GM18519 (cell line): ENCODE measurements around the gene SH3PXD2A.

Source experiments
- ATAC-seq: cut with Tn5 transposase; IDR thresholded peaks from one replicate; pipeline ENCODE4 v1.9.1; 2021; ENCODE audit warnings: mild to moderate bottlenecking, moderate library complexity; ENCODE audit not compliant: unreplicated experiment, low FRiP score

The SH3PXD2A gene

DNA sequence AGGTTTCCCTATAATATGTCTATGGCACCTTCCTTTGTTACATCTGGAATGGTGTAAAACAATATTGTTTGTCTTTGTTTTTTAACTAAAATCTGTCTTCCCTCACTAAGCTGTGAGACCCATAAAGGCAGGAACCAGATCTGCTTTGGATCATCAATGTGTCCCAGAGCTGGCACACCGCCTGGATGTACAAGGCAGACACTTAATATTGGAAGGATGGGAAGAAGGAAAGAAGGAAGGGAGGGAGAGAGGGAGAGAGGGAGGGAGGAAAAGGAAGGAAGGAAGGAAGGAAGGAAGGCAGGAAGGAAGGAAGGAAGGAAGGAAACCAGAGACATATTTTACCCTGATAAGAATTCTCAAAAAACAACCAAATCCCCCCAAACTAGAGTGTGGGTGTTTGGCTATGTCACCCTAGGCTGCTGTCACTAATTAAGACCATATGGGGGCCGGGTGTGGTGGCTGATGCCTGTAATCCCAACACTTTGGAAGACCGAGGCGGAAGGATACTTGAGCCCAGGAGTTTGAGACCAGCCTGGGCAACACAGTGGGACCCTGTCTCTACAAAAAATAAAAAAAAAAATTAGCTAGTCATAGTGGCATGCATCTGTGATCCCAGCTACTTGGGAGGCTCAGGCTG, 59.6 kb downstream of the SH3PXD2A start:
- ATAC-seq: no peak

DNA sequence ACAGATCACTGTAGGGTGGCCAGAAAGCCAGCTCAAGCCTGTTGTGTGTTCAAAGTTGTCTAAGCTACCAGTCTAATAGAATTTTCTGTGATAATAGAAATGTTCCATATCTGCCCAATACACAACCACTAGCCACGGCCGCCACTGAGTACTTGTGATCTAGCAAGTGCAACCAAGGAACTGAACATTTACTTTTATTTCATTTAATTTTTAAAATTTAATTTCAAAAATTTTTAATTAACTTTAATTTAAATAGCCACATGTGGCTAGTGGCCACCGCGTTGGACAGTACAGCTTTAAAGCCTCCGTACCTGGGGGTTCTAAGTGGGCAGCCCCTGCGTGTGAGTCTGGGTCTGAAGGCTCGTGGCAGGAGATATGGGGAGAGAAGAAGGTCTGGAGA, 60.4 kb downstream of the SH3PXD2A start:
- no peak for ATAC-seq

DNA sequence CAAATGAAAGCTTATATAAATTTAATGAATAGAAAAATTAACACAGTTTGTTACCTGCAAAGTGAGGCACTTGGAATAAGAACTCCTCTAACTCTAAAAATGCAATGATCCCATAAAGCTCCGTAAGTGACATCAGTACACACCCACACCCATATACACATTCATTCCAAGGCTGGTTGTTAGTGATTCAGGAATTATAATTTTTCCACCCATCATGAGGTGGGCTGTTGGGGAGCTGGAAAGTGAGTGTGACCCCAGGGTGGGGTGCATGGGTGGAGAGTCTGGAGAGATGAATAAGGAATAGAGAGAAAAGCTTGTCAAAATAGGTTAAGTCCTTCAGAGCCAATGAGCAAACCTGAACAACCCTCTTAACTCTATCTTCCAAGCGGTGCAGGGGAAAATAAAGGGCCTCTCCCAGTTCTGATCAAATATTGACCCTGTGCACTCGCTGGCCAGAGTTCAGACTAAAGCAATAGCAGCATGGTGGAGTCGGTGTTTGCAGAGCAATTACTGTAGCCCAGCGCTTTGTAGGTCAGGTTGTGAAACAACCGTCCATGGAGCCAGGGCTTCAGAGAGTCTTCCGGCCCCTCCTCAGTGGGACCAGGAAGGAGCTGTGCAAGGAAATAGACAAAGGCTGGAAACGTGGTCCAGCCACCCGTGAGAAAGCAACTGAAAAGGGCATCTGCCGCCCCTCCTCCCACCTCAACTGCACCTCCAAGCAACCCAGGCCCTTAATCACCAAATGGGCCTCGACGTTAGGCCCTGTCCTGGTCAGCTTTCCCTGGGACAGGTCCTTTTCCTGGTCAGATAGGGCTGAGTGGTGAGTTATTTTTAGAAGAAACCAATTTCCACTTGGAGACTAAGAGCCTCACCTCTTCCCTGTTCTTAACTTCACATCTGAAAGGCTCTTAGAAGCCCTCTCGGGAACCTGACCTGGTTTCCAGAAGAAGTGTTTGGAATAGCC, 61.2 kb downstream of the SH3PXD2A start:
- no peak for ATAC-seq

DNA sequence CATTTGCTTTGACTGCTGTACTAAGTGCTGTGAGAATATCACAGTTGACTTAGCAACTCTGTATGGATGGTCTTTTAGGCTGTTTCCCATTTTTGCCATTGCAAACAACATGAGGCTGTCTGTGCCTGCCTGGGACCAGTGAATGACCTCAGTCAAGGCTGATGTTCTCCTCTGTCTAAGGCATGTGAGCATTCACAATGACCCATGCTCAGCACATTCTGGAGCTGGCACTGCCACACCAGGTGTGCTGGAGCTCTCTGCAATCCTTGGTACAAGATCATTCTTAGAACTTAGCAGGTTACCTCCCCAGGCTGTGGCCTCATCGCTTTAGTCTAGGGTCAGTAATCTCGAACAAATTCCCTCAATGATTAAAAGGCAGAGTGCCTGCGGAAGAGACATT, 61.9 kb downstream of the SH3PXD2A start:
- no peak for ATAC-seq

DNA sequence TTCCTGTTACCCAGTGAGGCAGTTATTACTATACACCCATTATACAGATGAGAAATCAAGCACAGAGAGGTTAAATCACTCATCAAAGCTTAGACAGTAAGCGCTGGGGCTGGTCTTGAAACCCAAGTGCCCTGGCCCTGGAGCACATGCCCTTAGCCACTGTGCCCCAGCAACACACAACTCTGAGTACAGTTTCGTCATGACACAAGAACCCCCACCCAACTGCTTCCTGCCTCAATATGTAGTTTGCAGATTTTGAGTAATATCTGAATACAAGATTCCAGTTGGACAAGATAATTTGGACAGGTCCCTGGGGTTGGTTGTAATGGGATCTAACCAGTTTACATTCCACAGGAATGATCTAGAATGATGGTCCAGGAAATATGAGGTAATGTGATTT, 62.8 kb downstream of the SH3PXD2A start:
- ATAC-seq: no peak

DNA sequence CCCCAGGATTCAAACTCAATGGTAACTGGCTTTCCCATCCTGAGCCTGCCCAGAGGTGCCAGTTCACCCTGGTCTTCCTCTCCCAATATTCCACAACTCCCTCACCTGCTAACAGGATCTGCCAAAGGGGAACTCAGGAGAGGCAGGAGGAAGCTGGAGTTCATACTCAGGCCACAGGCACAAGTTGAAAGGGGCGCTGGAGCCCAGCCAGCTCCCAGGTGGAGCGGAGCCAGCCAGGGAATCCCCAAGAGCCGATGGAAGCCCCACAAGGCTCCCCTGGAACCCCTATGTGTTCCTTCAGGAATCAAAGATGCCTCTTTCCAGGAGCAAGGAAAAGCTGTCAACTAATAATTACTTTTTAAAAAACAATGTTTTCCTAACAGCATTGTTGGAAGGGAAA, 63.5 kb downstream of the SH3PXD2A start:
- no peak for ATAC-seq

DNA sequence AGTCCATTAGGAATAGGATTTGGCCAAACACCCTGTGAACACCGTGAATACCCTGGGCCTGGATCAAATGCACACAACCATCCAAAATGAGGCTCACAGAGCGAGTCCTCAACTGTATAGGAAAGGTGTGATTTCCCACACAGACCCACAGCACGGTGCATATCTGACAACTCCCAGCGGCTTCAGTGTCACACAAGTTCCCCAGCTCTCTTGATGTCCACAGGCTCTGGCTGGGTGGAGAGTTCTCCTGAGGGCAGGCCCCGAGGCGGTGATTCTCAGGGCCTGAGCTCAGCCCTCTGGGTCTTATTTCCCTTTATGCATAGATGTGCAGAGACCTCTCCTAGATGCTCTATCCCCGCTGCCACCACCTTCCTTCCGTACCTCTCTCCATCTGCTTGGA, 64.1 kb downstream of the SH3PXD2A start:
- ATAC-seq: no peak

DNA sequence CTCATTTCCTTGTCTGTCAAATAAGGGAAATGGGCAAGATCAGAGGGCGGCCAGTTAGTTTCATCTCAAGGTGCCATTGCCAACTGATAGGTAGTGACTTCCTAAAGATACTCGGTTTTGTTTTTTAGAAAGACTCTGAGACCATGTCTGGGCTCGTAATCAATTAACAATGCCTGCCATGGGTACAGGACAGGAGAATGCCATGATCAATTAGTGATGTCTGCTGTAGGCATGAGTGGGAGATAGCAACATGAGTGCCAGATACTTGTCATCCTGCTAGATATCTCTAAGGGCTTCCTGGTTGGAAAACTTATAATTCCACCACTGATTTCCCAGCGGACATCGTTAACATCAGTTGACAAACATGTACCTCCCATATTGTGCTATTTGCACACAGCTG, 64.8 kb downstream of the SH3PXD2A start:
- no peak for ATAC-seq

DNA sequence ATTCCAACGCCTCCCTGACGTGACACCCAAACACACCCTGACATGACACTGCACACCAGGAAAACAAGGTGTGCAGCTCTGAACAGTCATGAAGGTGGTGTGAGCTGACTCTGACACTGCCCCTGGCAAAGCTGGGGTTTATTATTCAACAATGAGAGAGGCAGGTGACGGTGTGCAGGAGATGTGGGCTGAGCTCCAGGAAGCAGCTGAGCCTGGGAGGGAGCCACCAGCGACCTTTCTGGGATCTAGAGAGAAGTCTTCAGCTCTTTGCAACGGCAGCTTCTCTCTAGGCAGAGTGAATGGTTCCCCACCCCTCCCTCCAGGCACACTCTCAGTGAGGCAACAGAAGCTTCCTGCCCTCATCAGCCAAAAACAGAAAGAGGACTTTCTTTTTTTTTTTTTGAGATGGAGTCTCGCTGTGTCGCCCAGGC, 65.6 kb downstream of the SH3PXD2A start:
- no peak for ATAC-seq

DNA sequence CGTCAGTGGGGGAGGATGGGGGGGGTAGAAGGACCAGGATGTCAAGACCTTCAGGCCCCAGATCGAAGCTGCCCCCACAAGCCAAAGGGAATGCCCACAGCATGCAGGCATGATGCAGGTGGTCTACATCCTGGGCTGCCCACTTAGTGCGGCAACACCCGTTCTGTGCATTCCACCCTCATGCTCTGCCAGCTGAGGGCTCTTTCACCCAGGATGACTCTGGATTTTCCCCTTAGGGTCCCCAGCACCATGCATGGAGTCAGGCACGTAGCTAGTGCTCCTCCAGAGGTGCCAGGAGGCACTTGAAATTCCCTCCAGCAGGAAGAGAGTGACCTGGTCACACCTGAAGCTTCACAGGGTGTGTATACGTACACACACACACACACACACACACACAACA, 66.2 kb downstream of the SH3PXD2A start:
- ATAC-seq: no peak

DNA sequence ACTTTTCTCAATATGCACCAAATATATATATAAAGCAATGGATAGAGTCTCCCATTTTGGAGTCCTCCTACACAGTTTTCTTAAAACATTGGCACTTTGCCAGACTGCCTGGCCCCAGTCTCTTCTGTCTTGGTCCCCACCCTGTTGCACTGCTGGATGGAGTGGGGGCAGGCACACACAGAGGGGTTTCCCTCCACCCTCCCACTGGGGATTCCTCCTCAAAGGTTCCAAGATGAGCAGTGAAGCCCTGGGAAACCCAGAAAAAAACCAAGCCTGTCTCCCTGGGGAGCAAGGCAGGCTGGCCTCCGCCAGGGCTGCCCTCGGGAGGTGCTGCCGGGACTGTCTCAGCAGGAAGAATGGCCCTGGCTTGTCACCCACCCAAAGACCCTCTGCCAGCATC, 68.0 kb downstream of the SH3PXD2A start:
- no peak for ATAC-seq

DNA sequence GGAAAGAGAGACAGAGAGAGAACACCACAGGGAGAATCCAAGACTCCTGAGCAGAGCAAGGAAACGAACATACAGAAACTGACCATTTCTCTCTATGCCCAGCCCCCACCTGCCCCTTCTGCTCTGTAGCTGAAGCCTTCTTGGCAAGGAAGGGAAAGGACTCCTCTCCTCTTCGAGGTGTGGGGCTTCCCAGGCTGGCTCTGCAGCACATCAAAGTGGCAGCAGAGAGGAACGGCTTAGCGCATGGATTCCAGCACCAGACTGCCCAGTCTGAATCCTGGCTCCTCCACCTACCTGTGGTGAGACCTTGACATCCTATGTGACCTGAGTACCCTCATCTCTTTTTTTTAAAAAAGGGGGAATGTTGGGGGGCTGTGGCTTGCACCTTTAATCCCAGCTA, 69.4 kb downstream of the SH3PXD2A start:
- ATAC-seq: no peak

DNA sequence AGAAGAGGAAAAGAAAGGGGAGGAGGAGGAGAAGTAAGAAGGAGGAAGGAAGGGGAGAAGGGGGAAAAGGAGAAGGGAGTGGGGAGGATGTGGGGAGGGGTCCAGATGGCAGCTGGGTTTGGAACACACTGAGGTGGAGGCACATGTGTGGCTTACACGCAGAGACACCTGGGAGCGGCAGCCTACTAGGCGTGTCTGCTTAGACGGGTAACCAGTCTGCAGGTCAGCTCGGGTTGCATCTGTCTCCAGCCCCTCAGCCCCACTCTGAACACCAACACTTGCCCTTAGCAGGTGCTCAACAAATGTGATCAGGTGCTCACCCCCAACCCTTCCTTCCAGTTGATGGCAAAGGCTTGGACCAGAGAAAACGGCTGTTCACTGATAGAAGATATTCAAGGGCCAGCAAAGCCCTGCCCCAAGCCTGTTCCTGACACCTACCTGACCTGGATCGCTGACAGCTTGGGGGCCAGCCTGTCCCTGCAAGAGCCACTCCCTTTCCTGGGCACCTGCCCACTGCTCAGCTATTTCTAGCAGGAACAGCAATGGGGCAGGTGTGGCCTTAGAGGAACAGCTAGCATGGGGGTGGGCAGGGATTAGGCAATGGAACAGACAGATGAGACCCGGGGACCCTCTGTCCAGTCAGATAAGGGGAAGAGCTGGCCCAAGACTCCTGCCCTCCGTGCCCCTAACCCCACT, 70.5 kb downstream of the SH3PXD2A start:
- no peak for ATAC-seq

DNA sequence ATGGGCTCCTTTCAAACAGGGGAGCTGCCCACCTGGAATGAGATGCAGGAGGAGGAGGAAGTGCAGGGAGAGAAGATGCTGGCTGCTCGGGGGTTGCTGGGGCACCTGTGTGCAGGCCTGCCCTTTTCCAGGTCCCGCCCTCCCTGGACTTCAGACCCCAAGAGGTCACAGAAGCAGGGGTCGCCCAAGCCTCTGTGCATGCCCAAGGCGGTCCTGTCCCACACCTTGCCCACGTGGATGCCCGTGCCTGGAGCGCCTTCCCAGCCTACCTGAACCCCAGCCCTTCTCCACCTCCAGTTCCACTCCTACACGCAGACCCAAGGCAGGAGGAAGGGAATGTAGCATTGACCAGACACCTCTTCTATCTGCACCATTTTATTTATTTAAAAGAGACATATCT, 71.3 kb downstream of the SH3PXD2A start:
- no peak for ATAC-seq

DNA sequence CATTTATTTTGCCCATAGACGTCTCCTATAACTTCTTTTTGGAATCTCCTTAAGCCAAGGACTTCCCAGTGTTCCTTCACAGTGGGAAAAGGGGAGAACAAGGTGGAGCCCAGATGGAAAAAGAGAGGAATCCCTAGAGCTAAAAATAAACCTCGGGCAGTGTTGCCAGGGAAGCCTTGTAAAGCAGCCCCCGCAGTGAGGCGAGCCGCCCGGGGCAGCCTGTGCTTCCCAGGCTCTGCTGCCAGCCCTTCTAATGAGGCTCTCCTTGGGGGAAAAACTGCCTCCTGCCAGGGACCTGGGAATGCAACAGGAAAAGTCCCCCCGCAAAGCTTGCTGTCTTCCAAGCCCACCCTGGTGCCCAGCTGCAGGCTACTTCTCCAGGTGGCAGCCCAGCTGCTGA, 71.7 kb downstream of the SH3PXD2A start:
- ATAC-seq: no peak

DNA sequence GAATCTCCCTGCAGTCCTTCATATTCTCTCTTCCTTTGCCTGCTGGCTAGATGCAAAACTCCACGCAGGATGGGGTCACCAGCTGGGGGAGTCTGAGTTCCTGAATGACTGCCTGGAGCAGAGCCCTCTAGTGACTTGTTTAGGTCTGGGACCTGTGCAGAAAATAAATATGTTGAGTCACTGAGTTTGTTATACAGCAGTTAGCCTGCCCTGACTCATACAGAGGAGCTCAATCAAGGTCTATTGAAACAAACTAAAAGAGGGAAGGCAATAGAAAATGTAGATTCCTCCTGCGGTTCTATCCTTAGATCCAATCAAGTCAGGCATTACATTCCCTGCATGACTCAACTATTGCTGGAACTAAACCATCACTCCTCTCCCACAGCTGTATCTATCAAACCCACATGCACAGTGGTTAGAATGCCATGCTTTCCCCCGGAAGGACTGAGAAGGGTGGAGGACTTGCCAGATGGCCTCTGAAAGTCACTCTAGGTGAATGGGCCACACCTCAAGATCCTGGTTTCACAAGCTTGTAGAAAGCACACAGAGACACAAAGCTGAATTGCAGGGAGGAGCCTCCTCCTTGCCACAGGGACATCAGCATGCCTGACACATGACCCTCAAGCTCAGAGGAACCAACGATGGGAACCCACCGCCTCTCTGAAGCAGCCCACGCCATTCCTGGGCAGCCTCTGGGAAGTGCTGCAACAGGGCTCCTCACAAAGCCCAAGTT, 73.9 kb downstream of the SH3PXD2A start:
- no peak for ATAC-seq

DNA sequence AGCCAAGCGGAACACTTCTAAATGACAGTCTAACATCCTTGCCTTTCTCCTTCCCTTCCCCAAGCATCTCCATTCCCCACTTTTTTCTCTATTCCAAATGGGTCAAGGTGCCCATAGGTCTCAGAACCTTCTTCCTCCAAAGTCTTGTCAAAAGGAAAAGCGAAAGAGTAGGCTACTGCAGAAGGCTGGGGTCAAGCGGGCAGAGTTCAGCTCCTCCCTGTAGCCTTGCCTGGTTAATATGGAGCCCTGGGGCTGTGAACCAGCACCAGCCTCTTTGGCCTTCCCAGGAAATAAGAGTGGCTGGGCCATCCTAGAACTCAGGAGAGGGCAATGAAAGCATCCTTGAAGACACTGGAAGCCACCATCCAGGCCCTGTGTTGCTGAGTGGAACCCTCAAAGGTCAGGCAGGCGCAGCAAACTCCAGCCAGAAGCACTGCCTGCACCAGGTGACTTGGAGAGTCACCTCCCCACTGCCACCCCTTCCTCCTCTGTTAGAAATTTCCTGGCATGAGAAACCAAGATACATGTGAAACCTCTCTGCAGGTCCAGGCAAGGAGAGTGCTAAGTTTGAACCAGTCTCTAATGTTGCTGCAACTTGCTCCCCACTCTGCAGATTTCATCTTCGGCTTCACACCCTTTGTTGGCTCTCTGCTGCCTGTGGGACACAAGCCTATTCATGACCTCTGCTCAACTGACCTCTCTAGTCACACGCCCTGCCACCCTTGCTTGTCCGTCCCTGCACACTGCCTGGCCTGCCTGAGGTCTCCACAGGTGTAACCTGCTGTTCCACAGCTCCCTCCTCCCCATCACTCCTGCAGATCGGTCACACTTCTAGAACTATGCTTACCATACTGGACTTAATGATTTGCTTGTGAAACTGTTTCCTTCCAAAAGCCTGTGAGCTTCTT, 74.9 kb downstream of the SH3PXD2A start:
- no peak for ATAC-seq

DNA sequence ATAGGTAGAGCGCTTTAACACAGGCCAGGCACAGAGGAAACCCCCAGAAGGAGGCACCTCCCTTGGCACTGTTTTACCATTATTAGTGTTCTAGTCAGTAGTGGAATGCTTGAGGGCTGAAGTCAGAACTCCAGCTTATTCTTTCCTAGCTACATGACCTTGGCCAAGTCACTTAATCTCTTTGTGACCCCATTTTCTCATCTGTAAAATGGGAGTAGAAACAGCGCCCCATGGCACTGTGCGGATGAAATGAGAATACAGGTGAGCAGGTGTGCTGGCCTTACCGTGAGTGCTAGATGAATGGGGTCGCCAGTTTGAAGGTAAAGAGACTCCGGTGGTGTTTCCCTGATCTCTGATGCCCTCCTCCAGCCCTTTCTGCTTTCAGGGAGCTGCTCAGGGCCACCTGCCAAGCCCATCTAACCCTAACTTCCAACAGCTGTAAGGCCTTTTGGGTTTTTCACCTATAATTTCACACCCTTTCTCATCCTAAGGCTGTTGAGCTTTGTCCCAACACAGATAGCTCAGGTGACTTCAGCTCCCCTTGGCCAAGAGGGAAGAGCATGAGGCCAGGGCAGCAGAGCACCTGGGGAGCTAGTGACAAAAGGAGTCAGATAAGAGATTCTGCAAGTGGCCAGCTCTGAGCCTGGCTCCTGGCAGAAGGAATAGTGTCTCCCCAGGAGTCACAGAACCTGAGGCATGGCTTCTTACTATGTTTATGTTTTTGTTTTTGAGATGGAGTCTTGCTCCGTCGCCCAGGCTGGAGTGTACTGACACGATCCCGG, 76.8 kb downstream of the SH3PXD2A start:
- ATAC-seq: no peak
